Natural killer cell (primary cell): ENCODE results near the gene TREM2. TPM values are rescaled to one million over a fixed set of nuclear protein-coding genes. Genes with fewer than 3 reads are reported as not detected.

Experiments used
- ATAC-seq, 3 donors: fragments of 150-1000 bp in 2 of 3; fragments of 200-7000 bp in 1 of 3; cut with Tn5 transposase; 1 replicate in 1 of 3; 2 replicates in 2 of 3; pipeline ENCODE4 v1.10.0; 2021; ENCODE audit warnings: mild to moderate bottlenecking in 2 of 3, moderate library complexity in 2 of 3
- DNase-seq, 2 donors: peaks; one replicate each; pipeline versions ENCODE4 v3.0.0 to v3.0.0-alpha.2; 2013 to 2021; ENCODE audit warnings: mixed read lengths in 1 of 2
- H3K27ac ChIP-seq: one replicate; pipeline ENCODE4 v1.5.1; 2013; ENCODE audit warnings: mild to moderate bottlenecking, low read length
- H3K27me3 ChIP-seq: one replicate; pipeline ENCODE4 v1.6.1; 2013; ENCODE audit warnings: low read length; ENCODE audit not compliant: control insufficient read depth, insufficient read depth
- H3K36me3 ChIP-seq: one replicate; pipeline ENCODE4 v1.6.1; 2013; ENCODE audit warnings: low read length; ENCODE audit not compliant: control insufficient read depth, insufficient read depth
- H3K4me1 ChIP-seq: one replicate; pipeline ENCODE4 v1.6.1; 2013; ENCODE audit warnings: low read length; ENCODE audit not compliant: control insufficient read depth, insufficient read depth
- H3K4me3 ChIP-seq: one replicate; pipeline ENCODE4 v1.5.1; 2013; ENCODE audit warnings: low read length
- H3K9me3 ChIP-seq: one replicate; pipeline ENCODE4 v1.6.1; 2013; ENCODE audit warnings: low read length; ENCODE audit not compliant: control insufficient read depth, insufficient read depth
- H3K27ac Mint-ChIP-seq, 2 donors: one replicate each; pipeline ENCODE4 v1.8.0; 2022; ENCODE audit warnings: mild to moderate bottlenecking in 2 of 2, mixed read lengths in 2 of 2, moderate library complexity in 1 of 2
- H3K27me3 Mint-ChIP-seq, 2 donors: one replicate each; pipeline ENCODE4 v1.8.0; 2022; ENCODE audit warnings: low read depth in 2 of 2, mixed read lengths in 2 of 2
- H3K36me3 Mint-ChIP-seq: one replicate; pipeline ENCODE4 v1.8.0; 2022; ENCODE audit warnings: mixed read lengths
- H3K4me1 Mint-ChIP-seq, 2 donors: one replicate each; pipeline ENCODE4 v1.8.0; 2022; ENCODE audit warnings: mixed read lengths in 2 of 2
- H3K4me3 Mint-ChIP-seq: one replicate; pipeline ENCODE4 v1.8.0; 2022; ENCODE audit warnings: mild to moderate bottlenecking, moderate library complexity, mixed read lengths
- H3K9me3 Mint-ChIP-seq, 2 donors: one replicate each; pipeline ENCODE4 v1.8.0; 2022; ENCODE audit warnings: mixed read lengths in 2 of 2
- WGBS: methylation state at CpG from one replicate; pipeline ENCODE4 v1.1.7; 2013; ENCODE audit warnings: missing lambda C conversion rate; ENCODE audit not compliant: insufficient coverage; 5-methylcytosine and 5-hydroxymethylcytosine counted together
- intact Hi-C: fragments of 100-400 bp; cut with micrococcal nuclease; formaldehyde crosslinking; loops from one replicate; pipeline ENCODE4 v1.14.2; 2022
- total RNA-seq, 4 donors: library from RNA; stranded (reverse); fragments of 120-200 nt in 1 of 4; gene quantifications; one replicate each; pipeline versions ENCODE4 v1.2.3 to v1.2.4, GENCODE V29; 2013 to 2022
- TF ChIP-seq, protein P1 (sequence below): fragments of 200-600 bp; IDR thresholded peaks from one replicate; pipeline ENCODE4 v1.8.0; 2022; ENCODE audit warnings: antibody characterized with exemption

Gene TREM2
- total RNA-seq, 3 donors from 2014 or later (not counting 1 experiment from before 2014, with no cell fraction given), result not detected

DNA sequence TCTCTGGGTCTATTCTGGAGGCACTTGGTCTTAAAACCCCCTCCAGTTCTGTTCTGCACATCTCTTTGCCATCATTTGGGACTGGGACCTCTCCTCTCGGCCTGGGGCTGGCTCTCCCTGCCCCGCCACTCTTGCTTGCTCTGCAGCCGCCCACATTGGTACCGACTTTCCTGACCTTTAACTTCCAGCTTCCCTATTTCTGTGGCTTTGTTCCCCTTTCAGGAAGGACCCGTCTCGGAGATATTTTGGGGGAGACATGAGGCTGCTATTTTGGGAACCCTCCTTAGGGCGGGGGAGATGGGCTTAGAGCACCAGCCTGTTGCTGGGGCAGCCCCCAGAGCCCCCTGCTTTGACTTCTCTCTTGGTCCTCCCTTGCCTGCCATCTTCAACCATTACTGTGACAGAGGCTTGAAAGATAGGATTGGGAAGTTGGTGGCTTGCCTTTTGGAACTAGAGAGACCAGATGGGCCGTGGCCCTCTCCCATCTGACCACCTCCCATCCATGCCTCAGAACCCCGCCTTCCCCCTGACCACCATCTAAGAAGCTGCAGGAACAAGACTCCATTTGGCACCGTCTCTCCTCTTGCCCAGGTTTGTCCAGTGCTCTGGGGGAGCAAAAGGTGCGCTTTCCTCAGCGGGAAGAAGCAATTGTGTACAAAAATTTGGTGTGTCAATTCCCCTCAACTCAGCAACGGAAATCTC lies 914 bp downstream of the TREM2 start:
- Mint-ChIP-seq H3K9me3 (no peaks in the 10 kb centered on the region), H3K4me3 (no peak overlapping the region), H3K4me1 (no peaks in the 10 kb centered on the region), H3K36me3 (no peaks in the 10 kb centered on the region), H3K27me3 (peaks cover 10 to 22% of the 10 kb centered on the region in 2 donors), H3K27ac (no peak overlapping the region)
- intact Hi-C loops, result no loop called here
- TF ChIP-seq, protein P1, sequence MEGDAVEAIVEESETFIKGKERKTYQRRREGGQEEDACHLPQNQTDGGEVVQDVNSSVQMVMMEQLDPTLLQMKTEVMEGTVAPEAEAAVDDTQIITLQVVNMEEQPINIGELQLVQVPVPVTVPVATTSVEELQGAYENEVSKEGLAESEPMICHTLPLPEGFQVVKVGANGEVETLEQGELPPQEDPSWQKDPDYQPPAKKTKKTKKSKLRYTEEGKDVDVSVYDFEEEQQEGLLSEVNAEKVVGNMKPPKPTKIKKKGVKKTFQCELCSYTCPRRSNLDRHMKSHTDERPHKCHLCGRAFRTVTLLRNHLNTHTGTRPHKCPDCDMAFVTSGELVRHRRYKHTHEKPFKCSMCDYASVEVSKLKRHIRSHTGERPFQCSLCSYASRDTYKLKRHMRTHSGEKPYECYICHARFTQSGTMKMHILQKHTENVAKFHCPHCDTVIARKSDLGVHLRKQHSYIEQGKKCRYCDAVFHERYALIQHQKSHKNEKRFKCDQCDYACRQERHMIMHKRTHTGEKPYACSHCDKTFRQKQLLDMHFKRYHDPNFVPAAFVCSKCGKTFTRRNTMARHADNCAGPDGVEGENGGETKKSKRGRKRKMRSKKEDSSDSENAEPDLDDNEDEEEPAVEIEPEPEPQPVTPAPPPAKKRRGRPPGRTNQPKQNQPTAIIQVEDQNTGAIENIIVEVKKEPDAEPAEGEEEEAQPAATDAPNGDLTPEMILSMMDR, result no peak
- H3K27ac ChIP-seq, result no peak overlapping the region
- WGBS, result 51% methylated on average over 11 of the region's 13 CpGs
- H3K9me3 ChIP-seq, result no peaks in the 10 kb centered on the region
- H3K27me3 ChIP-seq, result no peaks in the 10 kb centered on the region
- peaks cover 5% of the 10 kb centered on the region for H3K4me1 ChIP-seq
- DNase-seq, result no peak
- H3K36me3 ChIP-seq, result no peaks in the 10 kb centered on the region
- no peak for ATAC-seq
- H3K4me3 ChIP-seq, result no peak overlapping the region

DNA sequence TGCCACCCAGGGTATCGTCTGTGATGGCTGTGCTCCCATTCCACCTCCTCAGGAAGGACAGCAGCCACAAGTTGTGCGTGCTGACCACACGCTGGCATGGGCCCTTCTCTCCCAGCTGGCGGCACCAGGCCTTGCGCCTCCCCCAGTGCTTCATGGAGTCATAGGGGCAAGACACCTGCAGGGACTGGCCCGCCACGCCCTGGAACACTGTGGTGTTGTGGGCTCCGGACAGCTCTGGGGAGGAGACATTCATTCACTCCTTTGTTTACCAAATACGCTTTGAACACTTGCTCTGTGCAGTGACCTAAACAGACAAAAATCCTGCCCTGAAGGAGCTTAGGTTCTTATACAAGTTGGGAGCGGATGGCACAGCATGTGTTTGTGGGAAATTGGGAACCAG lies 1.5 kb downstream of the TREM2 start:
- Histone ChIP-seq H3K27me3 (no peaks in the 10 kb centered on the region), H3K36me3 (no peaks in the 10 kb centered on the region), H3K4me1 (peaks cover 5% of the 10 kb centered on the region), H3K27ac (no peak overlapping the region), H3K9me3 (no peaks in the 10 kb centered on the region), H3K4me3 (no peak overlapping the region)
- ATAC-seq, result no peak
- DNase-seq, result no peak
- no peaks in the 10 kb centered on the region for H3K4me1 Mint-ChIP-seq
- intact Hi-C loops, result no loop called here
- H3K4me3 Mint-ChIP-seq, result no peak overlapping the region
- WGBS, result 93% methylated on average over 10 of the region's 10 CpGs
- no peak overlapping the region for H3K27ac Mint-ChIP-seq
- H3K36me3 Mint-ChIP-seq, result no peaks in the 10 kb centered on the region
- H3K9me3 Mint-ChIP-seq, result no peaks in the 10 kb centered on the region
- peaks cover 9 to 16% of the 10 kb centered on the region in 2 donors for H3K27me3 Mint-ChIP-seq
- TF ChIP-seq, protein P1, result no peak

DNA sequence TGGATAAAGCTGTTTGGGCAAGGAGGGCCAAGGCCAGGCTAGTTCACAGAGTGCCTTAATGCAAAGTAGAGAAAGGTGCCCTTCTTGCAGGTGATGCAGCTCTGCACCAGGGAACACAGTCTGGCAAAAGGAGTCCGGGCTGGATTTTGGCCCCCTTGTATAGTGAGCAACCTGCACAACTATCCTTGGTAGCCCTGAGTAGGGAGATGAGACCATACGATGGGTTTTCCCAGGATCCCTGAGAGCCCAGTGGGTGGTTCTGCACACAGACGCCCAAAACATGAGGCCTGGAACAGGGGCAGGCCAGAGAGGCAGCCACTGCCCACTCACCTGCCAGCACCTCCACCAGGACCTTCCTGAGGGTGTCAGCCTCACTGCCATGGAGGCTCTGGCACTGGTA lies 2.0 kb downstream of the TREM2 start:
- peaks cover 5% of the 10 kb centered on the region for H3K4me1 ChIP-seq
- no peak overlapping the region for H3K4me3 Mint-ChIP-seq
- no peaks in the 10 kb centered on the region for H3K9me3 ChIP-seq
- TF ChIP-seq, protein P1, result no peak
- no peaks in the 10 kb centered on the region for H3K9me3 Mint-ChIP-seq
- H3K27me3 ChIP-seq, result no peaks in the 10 kb centered on the region
- H3K27me3 Mint-ChIP-seq, result peaks cover 11% of the 10 kb centered on the region in 2 donors
- no peaks in the 10 kb centered on the region for H3K36me3 ChIP-seq
- intact Hi-C loops, result no loop called here
- ATAC-seq, result no peak
- no peaks in the 10 kb centered on the region for H3K36me3 Mint-ChIP-seq
- no peak overlapping the region for H3K4me3 ChIP-seq
- H3K27ac ChIP-seq, result no peak overlapping the region
- DNase-seq, result no peak
- H3K27ac Mint-ChIP-seq, result no peak overlapping the region
- 89% methylated on average over 3 of the region's 3 CpGs for WGBS
- no peaks in the 10 kb centered on the region for H3K4me1 Mint-ChIP-seq
